RWPE1 (cell line): ENCODE results near the gene METTL24.

Experiments used
- CTCF ChIA-PET: fragments of 350-600 bp; sonication (Branson Sonifier 250); formaldehyde crosslinking; extraction: SDS; loops from one replicate; lab custom pipeline; 2021; lab: Yijun Ruan, JAX
- POLR2A ChIA-PET: fragments of 400-600 bp; formaldehyde crosslinking; extraction: SDS; loops from one replicate; lab custom pipeline; 2020; ENCODE audit warnings: antibody characterized with exemption; ENCODE audit not compliant: low non-redundant PET; lab: Yijun Ruan, JAX
- DNase-seq: peaks from one replicate; pipeline ENCODE4 v3.0.0; 2012; ENCODE audit warnings: low spot score
- H3K27ac ChIP-seq: fragments of 450-650 bp; 2 replicates; pipeline ENCODE4 v1.5.1; 2017
- CTCF ChIP-seq: fragments of 450-650 bp; conservative IDR thresholded peaks from 2 replicates; pipeline ENCODE4 v1.5.1; 2017; ENCODE audit warnings: low read depth, mild to moderate bottlenecking

METTL24 gene

GRCh38 chr6:110323258-110323657 is 34.9 kb downstream of the METTL24 start:
- DNase-seq, result no peak
- no peak overlapping the region for H3K27ac ChIP-seq
- ChIA-PET POLR2A (no interaction called here), CTCF (no interaction called here)
- TF ChIP-seq CTCF, result no peak

GRCh38 chr6:110322874-110323242 is 35.3 kb downstream of the METTL24 start:
- TF ChIP-seq CTCF, result no peak
- POLR2A ChIA-PET, result no interaction called here
- CTCF ChIA-PET, result no interaction called here
- H3K27ac ChIP-seq, result no peak overlapping the region
- DNase-seq, result no peak

GRCh38 chr6:110322151-110322873 is 35.8 kb downstream of the METTL24 start:
- POLR2A ChIA-PET, result no interaction called here
- TF ChIP-seq CTCF, result no peak
- H3K27ac ChIP-seq, result no peak overlapping the region
- CTCF ChIA-PET, result no interaction called here
- DNase-seq, result no peak

GRCh38 chr6:110320307-110320706 is 37.8 kb downstream of the METTL24 start:
- ChIA-PET CTCF (no interaction called here), POLR2A (no interaction called here)
- no peak for DNase-seq
- H3K27ac ChIP-seq, result no peak overlapping the region
- no peak for TF ChIP-seq CTCF

GRCh38 chr6:110319843-110320242 is 38.3 kb downstream of the METTL24 start:
- ChIA-PET POLR2A (no interaction called here), CTCF (no interaction called here)
- TF ChIP-seq CTCF, result no peak
- no peak for DNase-seq
- no peak overlapping the region for H3K27ac ChIP-seq

GRCh38 chr6:110319381-110319780 is 38.8 kb downstream of the METTL24 start:
- ChIA-PET CTCF (no interaction called here), POLR2A (no interaction called here)
- DNase-seq, result no peak
- H3K27ac ChIP-seq, result no peak overlapping the region
- no peak for TF ChIP-seq CTCF
